Activated CD4-positive, alpha-beta memory T cell treated with anti-CD3 and anti-CD28 coated beads for 36 hours (primary cell): ENCODE results near the gene TET2. TPM values are rescaled to one million over a fixed set of nuclear protein-coding genes. Genes with fewer than 3 reads are reported as not detected.

ENCODE experiments used
- CTCF ChIA-PET: fragments of 350-600 bp; sonication (Branson Sonifier 250); formaldehyde crosslinking; loops from one replicate; lab custom pipeline; 2021; ENCODE audit warnings: antibody characterized with exemption, inconsistent platforms; lab: Charles Lee
- POLR2A ChIA-PET: fragments of 350-600 bp; sonication (Branson Sonifier 250); formaldehyde crosslinking; loops from one replicate; lab custom pipeline; 2021; ENCODE audit warnings: antibody characterized with exemption; lab: Charles Lee
- DNase-seq: peaks from one replicate; pipeline ENCODE4 v3.0.0-alpha.2; 2020
- H3K27ac Mint-ChIP-seq: one replicate; pipeline ENCODE4 v1.8.0; 2021; ENCODE audit warnings: mixed read lengths
- H3K27me3 Mint-ChIP-seq: one replicate; pipeline ENCODE4 v1.8.0; 2021; ENCODE audit warnings: mixed read lengths
- H3K36me3 Mint-ChIP-seq: one replicate; pipeline ENCODE4 v1.8.0; 2021; ENCODE audit warnings: mixed read lengths
- H3K4me1 Mint-ChIP-seq: one replicate; pipeline ENCODE4 v1.8.0; 2021; ENCODE audit warnings: low read depth, mixed read lengths
- H3K4me3 Mint-ChIP-seq: one replicate; pipeline ENCODE4 v1.8.0; 2021; ENCODE audit warnings: mild to moderate bottlenecking, mixed read lengths
- H3K9me3 Mint-ChIP-seq: one replicate; pipeline ENCODE4 v1.8.0; 2021; ENCODE audit warnings: mixed read lengths
- intact Hi-C: fragments of 100-400 bp; cut with micrococcal nuclease; formaldehyde crosslinking; loops from one replicate; pipeline ENCODE4 v1.15.1; 2023
- total RNA-seq, 2 experiments: library from RNA; stranded (reverse); gene quantifications; one replicate each; pipeline ENCODE4 v1.2.3, GENCODE V29; 2021

TET2 gene
- total RNA-seq, 2 experiments from 2014 or later = 30.2 to 30.6 TPM

DNA sequence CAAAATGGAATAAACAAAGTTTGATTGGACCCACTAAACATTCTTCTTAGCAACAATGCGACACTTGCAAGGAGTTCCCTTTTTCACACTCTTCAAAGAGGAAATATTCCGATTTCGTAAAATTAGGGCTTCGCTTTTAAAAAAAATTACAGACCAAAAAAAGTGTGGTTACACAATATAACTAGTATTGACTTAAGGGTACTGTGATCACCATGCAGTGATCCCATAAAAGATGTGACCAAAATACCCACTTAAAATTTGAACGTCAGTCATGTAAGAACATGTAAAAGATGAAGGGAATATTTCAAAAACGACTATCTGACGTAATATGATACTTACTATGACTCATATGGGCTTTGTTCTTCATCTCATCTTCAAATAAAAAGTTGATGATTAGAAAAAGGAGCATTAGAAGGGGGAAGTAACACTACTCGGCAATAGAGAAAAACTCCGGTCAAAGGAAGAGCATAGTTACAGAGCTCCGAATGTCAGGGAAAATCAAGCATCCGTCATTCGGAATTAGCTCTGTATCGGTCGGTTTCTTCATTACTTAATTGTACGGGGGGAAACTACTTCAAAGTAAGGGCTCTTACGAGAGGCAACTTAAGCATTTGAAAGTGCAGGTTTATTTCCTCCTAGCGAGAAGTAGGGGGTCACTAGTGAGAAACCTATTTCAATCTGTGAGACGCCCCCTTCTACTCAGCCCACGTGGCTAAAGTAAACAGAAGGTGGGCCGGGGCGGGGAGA lies 1.3 kb upstream of the TET2 start:
- H3K36me3 Mint-ChIP-seq = peaks cover 11% of the 10 kb centered on the region
- ChIA-PET POLR2A (interaction anchor here (1.0 kb wide), 1 partner anchor 328 kb away, joined by 5 read pairs; the partner anchor contains the start of gene PPA2), CTCF (interaction anchor here (0.6 to 2.3 kb wide), 2 partner anchors 108 to 328 kb away, joined by 3 to 14 read pairs; partner anchors contain the start of gene PPA2)
- H3K4me1 Mint-ChIP-seq = peaks cover 36% of the 10 kb centered on the region
- intact Hi-C loops = loop anchor here (1.0 to 5.0 kb wide), 4 partner anchors 8 to 1172 kb away; partner anchors contain the start of genes AIMP1 and TBCK
- no peaks in the 10 kb centered on the region for H3K27me3 Mint-ChIP-seq
- DNase-seq = no peak
- H3K9me3 Mint-ChIP-seq = no peaks in the 10 kb centered on the region
- peak overlapping the region; percentile 99 for H3K27ac Mint-ChIP-seq
- H3K4me3 Mint-ChIP-seq = peak overlapping the region; percentile 82

DNA sequence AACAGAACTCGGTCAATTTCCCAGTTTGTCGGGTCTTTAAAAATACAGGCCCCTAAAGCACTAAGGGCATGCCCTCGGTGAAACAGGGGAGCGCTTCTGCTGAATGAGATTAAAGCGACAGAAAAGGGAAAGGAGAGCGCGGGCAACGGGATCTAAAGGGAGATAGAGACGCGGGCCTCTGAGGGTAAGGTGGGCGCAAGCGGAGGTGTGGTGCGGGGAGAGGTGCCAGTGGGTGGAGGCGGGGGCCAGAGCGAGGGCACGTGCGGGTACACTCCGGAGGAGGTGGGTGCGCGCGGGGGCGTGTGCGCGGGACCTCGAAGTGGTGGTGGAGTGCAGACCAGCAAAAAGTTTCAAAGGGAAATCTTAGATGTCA lies 787 bp upstream of the TET2 start:
- Mint-ChIP-seq H3K27me3 (no peaks in the 10 kb centered on the region), H3K27ac (peak overlapping the region; percentile 99), H3K4me1 (peaks cover 36% of the 10 kb centered on the region), H3K9me3 (no peaks in the 10 kb centered on the region), H3K36me3 (peaks cover 11% of the 10 kb centered on the region), H3K4me3 (peak overlapping the region; percentile 82)
- CTCF ChIA-PET = interaction anchor here (1.2 to 2.3 kb wide), 3 partner anchors 328 to 562 kb away, joined by 3 to 19 read pairs (median 14); partner anchors contain the start of genes GSTCD, INTS12 and PPA2
- intact Hi-C loops = loop anchor here (1.0 to 5.0 kb wide), 8 partner anchors 9 to 1171 kb away; partner anchors contain the start of genes AIMP1, GSTCD, INTS12 and PPA2
- POLR2A ChIA-PET = interaction anchor here (1.0 to 2.4 kb wide), 3 partner anchors 160 to 328 kb away, joined by 5 to 19 read pairs (median 13); partner anchors contain the start of gene PPA2
- DNase-seq = peak; percentile 49

- H3K4me1 Mint-ChIP-seq = peaks cover 35% of the 10 kb centered on the region
- no peak for DNase-seq
- H3K4me3 Mint-ChIP-seq = peak overlapping the region; percentile 99
- CTCF ChIA-PET = interaction anchor here (0.6 to 2.1 kb wide), 5 partner anchors 39 to 561 kb away, joined by 3 to 19 read pairs (median 4); partner anchors contain the start of genes GSTCD, INTS12 and PPA2
- H3K27me3 Mint-ChIP-seq = no peaks in the 10 kb centered on the region
- no peaks in the 10 kb centered on the region for H3K9me3 Mint-ChIP-seq
- H3K27ac Mint-ChIP-seq = peak overlapping the region; percentile 99
- intact Hi-C loops = loop anchor here (1.0 to 5.0 kb wide), 4 partner anchors 41 to 1170 kb away; partner anchors contain the start of genes AIMP1, GSTCD, INTS12 and TBCK
- peaks cover 11% of the 10 kb centered on the region for H3K36me3 Mint-ChIP-seq
- POLR2A ChIA-PET = interaction anchor here (0.9 to 2.4 kb wide), 5 partner anchors 9 to 326 kb away, joined by 3 to 19 read pairs (median 5); partner anchors contain the start of gene PPA2
These were observed 408 bp downstream of the TET2 start for GRCh38 chr4:105147016-105147552.

GRCh38 chr4:105147553-105148161 lies 981 bp downstream of the TET2 start:
- intact Hi-C loops = loop anchor here (1.0 to 5.0 kb wide), 4 partner anchors 41 to 1170 kb away; partner anchors contain the start of genes AIMP1, GSTCD, INTS12 and TBCK
- Mint-ChIP-seq H3K36me3 (peaks cover 11% of the 10 kb centered on the region), H3K27me3 (no peaks in the 10 kb centered on the region), H3K27ac (peak overlapping the region; percentile 99), H3K4me1 (peaks cover 35% of the 10 kb centered on the region), H3K9me3 (no peaks in the 10 kb centered on the region), H3K4me3 (peak overlapping the region; percentile 99)
- DNase-seq = peak; percentile 56
- CTCF ChIA-PET = interaction anchor here (0.6 to 2.1 kb wide), 4 partner anchors 39 to 326 kb away, joined by 3 to 19 read pairs (median 4); partner anchors contain the start of gene PPA2
- POLR2A ChIA-PET = interaction anchor here (0.6 to 2.4 kb wide), 6 partner anchors 10 to 385 kb away, joined by 3 to 19 read pairs (median 5); partner anchors contain the start of gene PPA2

GRCh38 chr4:105148356-105148755 lies 1.7 kb downstream of the TET2 start:
- CTCF ChIA-PET = no interaction called here
- Mint-ChIP-seq H3K36me3 (peaks cover 11% of the 10 kb centered on the region), H3K27ac (peak overlapping the region; percentile 99), H3K9me3 (no peaks in the 10 kb centered on the region), H3K27me3 (no peaks in the 10 kb centered on the region), H3K4me1 (peaks cover 34% of the 10 kb centered on the region), H3K4me3 (peak overlapping the region; percentile 99)
- intact Hi-C loops = loop anchor here (5.0 kb wide), 1 partner anchor 1169 kb away; the partner anchor contains the start of genes AIMP1 and TBCK
- DNase-seq = no peak
- POLR2A ChIA-PET = interaction anchor here (0.6 to 2.4 kb wide), 2 partner anchors 158 to 386 kb away, joined by 5 to 13 read pairs; no protein-coding TSS in a partner anchor

DNA sequence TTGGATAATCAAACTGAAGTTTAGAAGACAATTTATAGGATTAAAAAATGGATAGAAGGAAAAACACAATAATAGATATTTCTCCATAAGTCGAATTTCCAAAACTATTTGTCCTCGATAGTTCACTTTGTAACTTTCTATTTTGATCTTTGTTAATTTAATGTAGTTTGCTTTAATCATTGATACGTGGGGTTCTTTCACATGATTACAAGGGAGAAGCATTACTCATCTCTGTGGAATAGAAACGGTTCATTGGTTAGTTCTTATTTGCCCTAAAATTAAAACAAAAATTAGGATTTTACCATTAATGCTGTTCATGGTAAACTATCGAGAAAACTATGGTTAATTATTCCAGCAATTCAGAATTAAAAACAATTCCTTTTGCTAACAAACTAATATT lies 2.1 kb downstream of the TET2 start:
- CTCF ChIA-PET = interaction anchor here (1.2 kb wide), 1 partner anchor 326 kb away, joined by 4 read pairs; the partner anchor contains the start of gene PPA2
- POLR2A ChIA-PET = no interaction called here
- no peak for DNase-seq
- H3K27me3 Mint-ChIP-seq = no peaks in the 10 kb centered on the region
- no peak overlapping the region for H3K27ac Mint-ChIP-seq
- no peaks in the 10 kb centered on the region for H3K9me3 Mint-ChIP-seq
- peaks cover 11% of the 10 kb centered on the region for H3K36me3 Mint-ChIP-seq
- H3K4me3 Mint-ChIP-seq = peak overlapping the region; percentile 52
- peaks cover 35% of the 10 kb centered on the region for H3K4me1 Mint-ChIP-seq
- intact Hi-C loops = loop anchor here (5.0 kb wide), 1 partner anchor 1169 kb away; the partner anchor contains the start of genes AIMP1 and TBCK

DNA sequence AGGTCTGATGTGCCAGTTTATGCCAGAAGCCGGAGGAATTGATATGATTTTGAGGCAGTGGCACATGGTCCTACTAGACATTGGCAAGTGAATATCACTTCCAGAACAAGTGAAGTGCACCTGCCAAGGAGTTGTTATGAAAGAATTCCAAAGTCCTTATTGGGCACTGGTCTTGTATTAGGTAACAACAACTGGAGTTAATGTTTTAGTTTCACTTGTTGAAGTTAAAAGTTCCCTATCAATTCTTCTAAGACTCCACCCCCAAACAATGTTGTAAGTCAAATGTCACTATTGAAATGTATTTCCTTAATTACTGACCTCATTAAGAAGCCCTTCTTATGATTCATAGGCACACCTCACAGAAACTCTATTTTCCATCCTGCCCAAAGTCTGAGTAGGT lies 3.1 kb downstream of the TET2 start:
- Mint-ChIP-seq H3K4me3 (peak overlapping the region; percentile 37), H3K36me3 (peaks cover 11% of the 10 kb centered on the region), H3K27me3 (no peaks in the 10 kb centered on the region), H3K9me3 (no peaks in the 10 kb centered on the region), H3K4me1 (peaks cover 43% of the 10 kb centered on the region), H3K27ac (peak overlapping the region; percentile 56)
- intact Hi-C loops = loop anchor here (5.0 kb wide), 1 partner anchor 1168 kb away; the partner anchor contains the start of genes AIMP1 and TBCK
- CTCF ChIA-PET = interaction anchor here (1.2 kb wide), 1 partner anchor 325 kb away, joined by 4 read pairs; the partner anchor contains the start of gene PPA2
- POLR2A ChIA-PET = no interaction called here
- no peak for DNase-seq

GRCh38 chr4:105150503-105150902 lies 3.8 kb downstream of the TET2 start:
- peaks cover 14% of the 10 kb centered on the region for H3K36me3 Mint-ChIP-seq
- no peak for DNase-seq
- no peak overlapping the region for H3K4me3 Mint-ChIP-seq
- H3K27me3 Mint-ChIP-seq = no peaks in the 10 kb centered on the region
- intact Hi-C loops = no loop called here
- CTCF ChIA-PET = no interaction called here
- H3K27ac Mint-ChIP-seq = no peak overlapping the region
- H3K9me3 Mint-ChIP-seq = no peaks in the 10 kb centered on the region
- POLR2A ChIA-PET = no interaction called here
- peaks cover 43% of the 10 kb centered on the region for H3K4me1 Mint-ChIP-seq

DNA sequence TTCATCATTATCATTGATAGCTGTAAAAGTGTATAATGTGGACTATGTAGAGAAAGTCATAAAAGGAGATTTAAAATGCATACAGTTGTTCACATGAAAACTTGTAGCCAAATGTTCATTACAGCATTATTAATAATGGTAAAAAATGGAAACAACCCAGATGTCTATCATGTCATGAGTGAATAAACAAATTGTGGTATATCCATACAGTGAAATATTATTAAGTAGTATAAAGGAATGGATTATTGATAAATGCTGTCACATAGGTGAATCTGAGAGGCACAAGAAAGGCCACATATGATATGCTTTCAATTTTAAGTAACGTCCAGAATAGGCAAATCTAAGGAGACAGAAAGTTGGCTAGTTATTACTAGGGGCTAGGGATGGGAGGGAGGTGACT lies 7.1 kb downstream of the TET2 start:
- Mint-ChIP-seq H3K36me3 (peaks cover 4% of the 10 kb centered on the region), H3K27ac (no peak overlapping the region), H3K27me3 (no peaks in the 10 kb centered on the region), H3K4me1 (peaks cover 45% of the 10 kb centered on the region), H3K4me3 (no peak overlapping the region), H3K9me3 (no peaks in the 10 kb centered on the region)
- CTCF ChIA-PET = no interaction called here
- intact Hi-C loops = no loop called here
- DNase-seq = no peak
- POLR2A ChIA-PET = no interaction called here

DNA sequence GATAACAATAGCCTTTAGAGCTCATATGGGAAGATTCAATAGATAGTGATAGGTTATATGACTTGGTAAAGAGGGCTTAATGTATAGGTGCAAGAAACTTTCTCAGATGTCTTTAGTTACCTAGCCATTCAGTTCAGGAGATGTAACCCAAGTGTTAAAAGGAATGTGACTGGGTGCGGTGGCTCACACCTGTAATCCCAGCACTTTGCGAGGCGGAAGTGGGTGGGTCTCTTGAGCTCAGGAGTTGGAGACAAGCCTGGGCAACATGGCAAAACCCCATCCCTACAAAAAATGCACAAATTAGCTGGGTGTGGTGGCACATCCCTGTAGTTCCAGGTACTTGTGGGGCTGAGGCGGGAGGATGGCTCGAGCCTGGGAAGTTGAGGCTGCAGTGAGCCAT lies 7.9 kb downstream of the TET2 start:
- Mint-ChIP-seq H3K36me3 (peaks cover 4% of the 10 kb centered on the region), H3K9me3 (no peaks in the 10 kb centered on the region), H3K27me3 (no peaks in the 10 kb centered on the region), H3K27ac (no peak overlapping the region), H3K4me1 (peaks cover 38% of the 10 kb centered on the region), H3K4me3 (no peak overlapping the region)
- ChIA-PET CTCF (no interaction called here), POLR2A (no interaction called here)
- intact Hi-C loops = no loop called here
- no peak for DNase-seq

- Mint-ChIP-seq H3K27me3 (no peaks in the 10 kb centered on the region), H3K4me3 (no peak overlapping the region), H3K27ac (no peak overlapping the region), H3K36me3 (peaks cover 4% of the 10 kb centered on the region), H3K4me1 (peaks cover 34% of the 10 kb centered on the region), H3K9me3 (no peaks in the 10 kb centered on the region)
- intact Hi-C loops = no loop called here
- DNase-seq = no peak
- CTCF ChIA-PET = no interaction called here
- POLR2A ChIA-PET = no interaction called here
These were observed 8.8 kb downstream of the TET2 start for GRCh38 chr4:105155426-105155825.
